CD4-positive, alpha-beta T cell treated with Interleukin-6 at 100 ng/mL for 8 hours (primary cell): ENCODE results near the gene ACTN1.
A peak's percentile ranks its signal among the peaks of the same experiment; 100 is the strongest.

ENCODE experiments used
- DNase-seq: peaks from one replicate; pipeline ENCODE4 v3.0.0-alpha.2; 2020; ENCODE audit warnings: mixed read lengths, low spot score

Gene ACTN1

DNA sequence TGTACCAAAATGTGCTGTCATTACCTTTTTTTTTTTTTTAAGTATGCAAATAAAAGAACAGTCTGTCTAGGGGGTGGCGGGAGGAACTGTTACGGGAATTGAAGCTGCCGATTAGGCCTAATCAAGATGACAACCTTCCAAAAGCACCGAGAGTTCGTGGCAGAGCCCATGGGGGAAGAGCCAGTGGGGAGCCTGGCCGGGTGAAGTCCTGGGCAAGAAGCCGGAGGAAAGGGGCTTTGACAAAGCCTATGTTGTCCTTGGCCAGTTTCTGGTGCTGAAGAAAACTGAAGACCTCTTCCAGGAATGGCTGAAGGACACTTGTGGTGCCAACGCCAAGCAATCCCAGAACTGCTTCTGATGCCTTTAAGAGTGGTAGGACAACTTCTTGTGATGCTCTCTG lies 42.6 kb downstream of the ACTN1 start:
- no peak for DNase-seq

DNA sequence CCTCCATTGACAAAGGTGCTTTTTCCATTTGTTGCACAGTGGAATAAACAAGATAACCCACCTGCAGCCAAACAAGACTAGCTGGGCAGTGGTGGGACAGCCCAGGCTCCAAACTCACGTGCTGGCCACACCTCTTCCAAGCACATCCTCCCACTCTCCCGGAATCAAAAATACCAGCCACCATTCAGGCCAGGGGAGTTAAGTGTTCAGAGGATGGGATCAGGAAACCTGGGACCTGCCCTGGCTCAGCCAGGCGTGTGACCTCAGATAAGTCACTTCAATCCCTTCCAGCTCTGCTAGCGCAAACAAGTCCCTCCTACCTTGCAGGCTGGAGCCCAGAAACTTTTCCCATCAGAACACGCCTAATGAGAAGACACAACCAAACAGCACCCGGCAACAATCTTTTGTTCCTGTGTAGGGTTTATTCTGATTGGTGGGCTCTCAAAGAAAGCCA lies 43.3 kb downstream of the ACTN1 start:
- no peak for DNase-seq

GRCh38 chr14:68934066-68934465 lies 45.0 kb downstream of the ACTN1 start:
- no peak for DNase-seq

DNA sequence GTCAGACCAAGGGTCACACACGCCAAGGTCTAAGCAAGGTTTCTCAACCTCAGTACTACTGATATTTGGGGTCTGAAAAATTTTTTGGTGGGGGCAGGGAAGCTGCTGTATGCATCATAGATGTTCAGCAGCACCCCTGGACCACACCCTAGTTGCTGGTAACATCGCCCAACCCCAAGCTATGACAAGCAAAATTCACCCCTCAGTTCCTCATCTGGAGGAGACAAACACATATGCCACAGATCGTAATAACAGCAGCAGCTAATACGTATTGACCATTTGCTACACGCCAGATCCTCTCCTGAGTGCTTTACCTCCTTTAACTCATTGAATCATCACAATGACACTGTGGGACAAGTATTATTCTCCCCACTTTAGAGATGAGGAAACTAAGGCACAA lies 46.4 kb downstream of the ACTN1 start:
- DNase-seq: no peak

- DNase-seq: no peak
Observed at GRCh38 chr14:68932231-68932630, 46.9 kb downstream of the ACTN1 start.

DNA sequence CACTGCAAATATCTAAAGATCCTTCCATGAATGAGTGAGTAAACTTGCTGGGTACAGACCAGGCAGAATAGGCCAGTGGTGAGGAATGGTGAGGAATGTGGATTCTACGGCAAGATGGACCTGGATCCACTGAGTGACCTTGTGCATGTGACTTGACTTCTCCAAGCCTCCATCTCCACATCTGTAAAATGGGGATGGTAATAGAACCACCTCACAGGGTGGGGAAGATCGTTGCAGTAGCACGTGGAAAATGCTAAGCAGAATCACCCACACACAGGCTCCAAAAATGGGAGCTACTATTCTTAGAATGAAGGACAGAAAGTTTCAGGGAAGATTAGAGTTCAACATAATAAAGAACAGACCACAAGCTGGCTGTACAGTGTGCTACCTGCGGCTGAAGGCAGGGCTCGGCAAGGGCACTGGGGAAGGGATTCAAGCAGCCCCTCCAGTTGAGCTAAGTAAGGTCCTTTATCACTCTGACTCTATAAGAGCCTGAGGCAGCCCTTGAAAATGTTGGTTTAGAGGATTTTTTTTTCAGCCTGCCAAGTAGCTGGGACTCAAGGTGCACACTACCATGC lies 47.5 kb downstream of the ACTN1 start:
- no peak for DNase-seq

DNA sequence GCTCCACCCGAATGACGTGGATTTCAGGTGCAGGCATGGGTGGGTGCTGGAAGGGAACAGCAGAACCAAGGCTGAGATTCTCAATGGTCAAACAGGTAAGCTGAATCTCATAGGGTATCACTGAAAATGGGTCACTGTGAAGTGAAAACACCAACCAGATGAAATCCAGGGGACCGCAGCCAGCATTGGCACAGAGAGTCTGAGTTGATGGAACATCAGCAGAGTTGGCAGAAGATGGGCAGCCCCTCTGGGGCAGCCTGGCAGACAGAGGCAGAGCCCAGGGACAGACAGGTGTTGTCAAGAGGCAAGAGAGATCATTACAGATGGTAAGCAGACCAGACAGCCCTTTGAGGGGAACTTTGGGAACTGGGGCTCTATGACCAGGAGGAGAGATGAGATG lies 48.0 kb downstream of the ACTN1 start:
- no peak for DNase-seq

DNA sequence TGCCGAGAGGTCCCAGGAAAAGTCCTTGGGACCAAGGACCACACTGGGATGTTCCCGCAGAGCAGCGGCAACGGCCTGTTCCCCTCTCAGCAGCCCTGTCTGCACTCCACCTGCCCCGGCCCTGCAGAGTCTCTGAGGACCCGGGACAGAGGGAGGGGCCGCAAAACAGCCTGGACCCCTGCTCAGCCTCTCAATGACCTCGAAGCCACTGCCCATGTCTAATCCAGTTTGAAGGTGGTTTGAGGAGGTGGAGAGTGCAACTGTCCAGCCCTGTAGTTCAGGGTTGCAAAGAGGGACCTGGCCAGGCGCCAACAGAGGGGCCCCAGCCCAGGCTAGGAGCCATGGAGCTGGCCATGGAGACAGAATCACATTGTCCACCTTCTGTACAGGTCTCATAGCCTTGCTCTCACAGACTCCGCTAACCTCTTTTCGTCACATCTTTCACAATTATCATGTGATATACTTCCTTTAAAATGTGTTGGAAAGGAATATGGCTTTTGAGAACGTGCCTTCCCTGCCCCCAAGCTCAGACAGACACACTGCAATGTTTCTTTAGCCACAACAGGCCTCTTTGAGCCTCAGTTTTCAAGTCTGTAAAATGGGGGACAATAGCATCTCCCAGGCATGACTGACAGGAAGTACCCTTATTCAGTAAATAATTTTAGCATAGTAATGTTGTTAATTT lies 49.3 kb downstream of the ACTN1 start:
- no peak for DNase-seq

- no peak for DNase-seq
Observed at GRCh38 chr14:68928770-68929550, 50.1 kb downstream of the ACTN1 start.

- DNase-seq: peak; percentile 9
Observed at GRCh38 chr14:68927956-68928675, 51.0 kb downstream of the ACTN1 start.

DNA sequence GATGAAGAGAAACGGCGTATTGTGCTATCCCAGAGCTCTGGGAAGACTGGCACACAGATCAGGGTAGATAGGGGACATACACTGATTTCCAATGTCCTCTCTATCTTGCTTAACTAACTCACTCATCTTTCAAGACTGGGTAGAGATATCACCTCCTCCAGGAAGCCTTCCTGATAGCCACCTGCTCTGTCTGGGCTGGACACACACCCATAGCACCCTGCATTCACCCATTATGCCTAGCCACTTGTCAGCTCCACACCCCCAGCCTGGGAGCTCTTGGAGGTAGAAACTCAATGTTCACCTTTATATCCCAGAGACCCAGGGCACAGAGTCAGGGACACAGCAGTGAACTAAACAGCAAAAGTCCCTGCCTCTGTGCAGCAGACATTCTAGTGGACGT lies 52.0 kb downstream of the ACTN1 start:
- no peak for DNase-seq

- DNase-seq: no peak
Observed at GRCh38 chr14:68926236-68926635, 52.9 kb downstream of the ACTN1 start.

- DNase-seq: no peak
Observed at GRCh38 chr14:68925373-68925772, 53.7 kb downstream of the ACTN1 start.

DNA sequence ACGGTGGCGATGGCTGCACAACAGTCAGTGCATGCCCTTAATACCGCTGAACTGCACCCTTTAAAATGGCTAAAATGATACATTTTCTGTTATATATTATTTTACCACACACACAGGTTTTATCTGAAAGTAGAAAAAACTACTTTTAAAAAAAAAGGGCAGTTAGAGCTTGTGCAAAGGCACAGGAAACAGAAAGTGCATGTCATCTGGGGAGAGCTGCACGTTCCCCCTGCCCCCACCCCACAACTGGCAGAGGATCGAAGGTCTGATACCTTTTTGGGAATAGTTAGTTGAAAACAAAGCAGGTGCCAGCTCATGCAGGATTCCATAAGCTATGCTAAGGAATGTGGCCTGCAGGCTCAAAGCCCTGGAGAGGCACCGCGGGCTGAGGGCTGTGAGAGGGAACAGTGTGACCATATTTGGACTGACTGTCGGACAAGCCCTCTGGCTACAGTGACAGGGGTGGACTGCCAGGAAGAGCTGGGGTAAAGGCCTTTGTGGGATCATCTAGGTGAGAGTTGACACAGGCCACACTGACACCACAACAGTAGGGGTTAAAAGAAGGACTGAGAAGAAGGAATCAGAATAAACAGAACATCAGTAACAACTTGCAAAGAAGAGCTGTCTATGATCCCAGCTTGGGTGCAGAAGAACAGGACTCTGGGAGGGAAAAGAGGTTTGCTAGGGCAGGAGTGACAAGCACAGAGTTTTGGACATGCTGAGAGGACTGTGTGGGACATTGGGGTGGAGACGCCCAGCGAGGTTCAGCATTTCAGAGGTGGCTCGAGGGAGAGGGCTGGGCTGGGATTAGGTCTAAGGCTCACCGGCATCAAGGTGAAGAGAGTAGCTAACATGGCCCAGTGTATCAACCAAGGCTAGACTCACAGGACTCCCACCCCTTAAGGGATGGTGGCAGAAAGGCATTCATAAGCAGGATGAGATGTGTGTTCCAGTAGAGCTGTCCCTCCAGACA lies 54.6 kb downstream of the ACTN1 start:
- DNase-seq: no peak

- no peak for DNase-seq
Observed at GRCh38 chr14:68922886-68923285, 56.2 kb downstream of the ACTN1 start.

DNA sequence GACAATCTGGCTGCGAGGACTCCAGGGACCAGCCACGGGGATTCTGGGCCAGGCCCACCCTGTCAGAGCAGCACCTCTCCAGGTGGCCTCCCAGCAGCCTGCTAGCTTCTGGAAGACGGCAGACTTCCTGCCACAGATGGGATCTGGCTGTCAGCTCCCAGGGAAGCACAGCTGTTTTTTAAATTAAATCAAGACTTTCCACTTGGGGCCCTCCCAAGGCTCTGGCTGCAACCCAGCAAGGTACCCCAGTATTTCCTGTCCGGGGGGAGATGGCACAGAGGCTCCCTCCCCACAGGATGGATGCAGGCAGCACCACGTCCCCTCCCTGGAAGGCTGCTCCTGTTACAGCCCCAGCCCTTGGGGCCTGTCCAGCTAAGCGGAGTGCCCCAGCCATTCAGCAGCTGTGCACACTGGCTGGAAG lies 56.9 kb downstream of the ACTN1 start:
- no peak for DNase-seq

DNA sequence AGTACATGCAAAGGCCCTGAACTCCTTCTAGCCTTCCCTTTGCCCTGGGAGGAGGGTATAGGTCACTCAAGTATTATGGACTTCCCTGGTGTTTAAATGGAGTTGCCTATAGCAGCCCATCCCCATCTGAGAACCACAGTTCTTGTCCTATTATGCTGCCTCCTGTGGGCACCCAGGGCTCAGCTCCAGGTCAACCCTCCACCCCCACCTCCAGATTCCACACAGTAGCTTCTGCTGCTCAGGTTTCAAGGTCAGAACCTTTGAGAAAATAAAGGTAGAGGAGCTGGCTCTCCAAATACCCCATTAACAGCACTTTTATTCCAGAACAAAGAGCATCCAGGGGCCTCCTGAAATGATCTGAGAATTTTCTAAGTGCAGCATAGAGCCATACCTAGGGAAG lies 57.4 kb downstream of the ACTN1 start:
- DNase-seq: no peak

DNA sequence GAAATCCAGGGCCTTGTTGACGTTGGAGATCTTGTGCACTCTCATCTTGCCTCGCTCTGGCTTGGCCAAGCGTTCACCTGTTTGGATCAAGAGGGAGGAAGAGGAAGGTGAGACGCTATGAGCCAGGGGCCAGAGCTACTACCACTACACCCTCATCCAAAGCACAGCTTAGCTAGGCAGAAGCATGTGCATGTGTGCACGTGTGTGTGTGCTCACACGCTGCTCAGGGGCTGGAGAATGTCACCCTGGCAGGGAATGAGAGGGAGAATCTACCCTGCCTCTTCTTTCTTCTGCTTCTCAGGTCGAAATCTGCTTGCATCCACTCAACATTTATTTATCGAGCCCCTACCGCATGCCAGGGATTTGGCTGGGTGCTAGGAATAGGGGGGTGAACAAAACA lies 58.1 kb downstream of the ACTN1 start:
- DNase-seq: no peak

DNA sequence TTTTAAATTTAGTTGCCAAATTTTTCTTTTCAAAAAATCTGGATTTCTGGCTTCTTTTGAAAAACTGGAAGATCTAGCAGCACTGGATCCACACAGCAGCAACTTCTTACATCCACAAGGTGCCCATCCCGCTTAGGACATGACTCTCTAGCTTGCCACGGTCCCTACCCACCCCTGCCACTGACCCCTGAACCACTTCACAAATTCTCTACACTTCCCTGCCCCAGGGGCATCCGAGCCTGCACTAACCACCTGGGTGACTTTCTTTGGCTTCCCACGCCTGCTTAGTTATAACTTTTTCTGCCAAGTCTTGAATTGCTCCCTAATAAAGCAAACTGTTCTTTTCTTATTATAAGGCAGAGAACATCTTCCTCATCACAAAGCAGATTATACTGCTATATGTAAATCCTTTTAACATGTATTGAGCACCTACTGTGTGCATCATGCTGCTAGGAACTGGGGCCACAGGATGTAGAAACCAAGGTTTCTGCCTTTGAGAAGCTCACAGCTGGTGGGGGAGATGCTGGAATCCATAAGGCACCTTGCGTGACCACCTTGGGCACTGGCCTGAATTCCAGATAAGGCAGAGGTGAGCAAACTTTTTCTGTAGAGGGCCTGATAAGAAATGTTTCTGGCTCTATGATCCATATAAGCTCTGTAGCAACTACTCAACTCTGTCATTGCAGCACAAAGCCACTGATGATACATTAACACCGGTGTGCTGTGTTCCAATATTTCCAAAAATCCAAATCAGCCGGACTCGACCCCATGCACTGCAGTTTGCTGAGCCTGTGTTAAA lies 59.8 kb downstream of the ACTN1 start:
- no peak for DNase-seq

DNA sequence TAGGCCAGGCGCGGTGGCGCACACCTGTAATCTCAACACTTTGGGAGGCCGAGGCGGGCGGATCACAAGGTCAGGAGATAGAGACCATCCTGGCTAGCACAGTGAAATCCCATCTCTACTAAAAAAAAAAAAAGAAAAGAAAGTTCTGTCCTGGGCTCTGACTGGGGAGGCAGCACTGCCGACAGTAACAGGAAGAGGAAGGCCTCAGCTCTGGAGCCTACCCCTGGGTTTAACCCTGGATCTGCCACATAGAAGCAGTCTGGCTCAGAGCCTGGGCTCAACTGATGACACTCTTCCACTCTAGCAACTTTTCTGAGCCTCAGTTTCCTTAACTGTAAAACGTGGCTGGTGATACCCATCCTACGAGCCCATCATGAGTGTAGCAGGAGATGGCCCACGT lies 60.5 kb downstream of the ACTN1 start:
- no peak for DNase-seq
